HepG2 (cell line): Measurements from ENCODE around the gene TARS3. TPM values are rescaled to one million over a fixed set of nuclear protein-coding genes. Genes with fewer than 3 reads are reported as not detected.
A peak's percentile ranks its signal among the peaks of the same experiment; 100 is the strongest.
"Not testable (repeated sequence)": the region's sequence is repeated elsewhere in the genome, so short reads cannot be mapped to it uniquely, and the experiment has no call there.

ENCODE experiments used
- ARID5B ChIP-seq: IDR thresholded peaks from 2 replicates; pipeline ENCODE4 v1.4.0; 2020; ENCODE audit warnings: mild to moderate bottlenecking, missing genetic modification reagents
- FOXK1 ChIP-seq: sonication (generic); formaldehyde crosslinking; IDR thresholded peaks from 2 replicates; pipeline ENCODE4 v1.4.0; 2020; ENCODE audit warnings: low read depth, missing genetic modification reagents, borderline replicate concordance
- GABPB1 ChIP-seq: IDR thresholded peaks from 2 replicates; pipeline ENCODE4 v1.6.1; 2016; ENCODE audit warnings: mild to moderate bottlenecking, missing genetic modification reagents, moderate library complexity, missing compliant biosample characterization
- KMT2A ChIP-seq: sonication (generic); formaldehyde crosslinking; IDR thresholded peaks from 2 replicates; pipeline ENCODE4 v1.4.0; 2020; ENCODE audit warnings: missing genetic modification reagents
- MTA1 ChIP-seq: sonication (generic); formaldehyde crosslinking; IDR thresholded peaks from 2 replicates; pipeline ENCODE4 v1.4.0; 2020; ENCODE audit warnings: missing genetic modification reagents, mild to moderate bottlenecking, borderline replicate concordance
- NR2F6 ChIP-seq, 2 experiments: IDR thresholded peaks; 2 replicates each; pipeline ENCODE4 v1.6.1; 2016; ENCODE audit warnings: antibody characterized with exemption in 1 of 2, mild to moderate bottlenecking in 1 of 2
- PAXIP1 ChIP-seq: sonication (generic); formaldehyde crosslinking; conservative IDR thresholded peaks from 2 replicates; pipeline ENCODE4 v1.4.0; 2020; ENCODE audit warnings: mild to moderate bottlenecking, missing genetic modification reagents, moderate library complexity
- SP1 ChIP-seq, 2 experiments: fragments of 450-650 bp in 1 of 2; sonication (generic) in 1 of 2; formaldehyde crosslinking in 1 of 2; IDR thresholded peaks; 2 replicates each; pipeline versions ENCODE4 v1.4.0 to v1.6.1; 2016 to 2020; ENCODE audit warnings: missing genetic modification reagents in 1 of 2
- ZHX1 ChIP-seq: sonication (generic); formaldehyde crosslinking; IDR thresholded peaks from 2 replicates; pipeline ENCODE4 v1.8.1; 2022; ENCODE audit warnings: low read depth, mild to moderate bottlenecking, missing genetic modification reagents
- ZNF281 ChIP-seq: sonication (generic); formaldehyde crosslinking; IDR thresholded peaks from 2 replicates; pipeline ENCODE4 v1.4.0; 2020; ENCODE audit warnings: missing genetic modification reagents, borderline replicate concordance
- ZNF292 ChIP-seq: sonication (generic); formaldehyde crosslinking; IDR thresholded peaks from 2 replicates; pipeline ENCODE4 v1.8.1; 2022; ENCODE audit warnings: mild to moderate bottlenecking, low read depth, missing genetic modification reagents, borderline replicate concordance
- polyA plus RNA-seq, 8 experiments: library from polyadenylated mRNA; depleted of rRNA in 3 of 8; stranded (reverse) in 7 of 8; unstranded in 1 of 8; fragments of >200 nt; fragmentation: Illumina TruSeq in 4 of 8; extraction: Trizol in 4 of 8; gene quantifications; 2 replicates each; pipeline versions ENCODE4 v1.2.1 to v1.2.3, GENCODE V29; 2011 to 2016; ENCODE audit warnings: low read depth in 4 of 8, missing spikeins in 1 of 8, mixed read lengths in 1 of 8; ENCODE audit not compliant: insufficient read depth in 1 of 8
- total RNA-seq, 5 experiments: library from RNA; depleted of rRNA; stranded (reverse); fragments of >200 nt; fragmentation: Illumina TruSeq; extraction: Trizol; gene quantifications; 2 replicates each; pipeline ENCODE4 v1.2.3, GENCODE V29; 2016; ENCODE audit warnings: low read depth in 1 of 5

Gene TARS3
- total and polyA plus RNA-seq, 2 of the 13 experiments (the other 11 are each of a cell fraction or from before 2014, with no cell fraction given): 4.1 to 11.7 TPM

GRCh38 chr15:101626729-101627128, 97.5 kb downstream of the TARS3 start (continued):
- TF ChIP-seq FOXK1 (CRISPR knock-in tag): 0 out of 2 replicates have a peak, but pooled peaks have one; percentile 15
- peak; percentile 63 for TF ChIP-seq PAXIP1 (CRISPR knock-in tag)
- TF ChIP-seq ZNF292: peak; percentile 53; the same call in 1 of the 2 replicates
- not testable (repeated sequence) for TF ChIP-seq NR2F6, SP1 (IDR thresholded peaks at IDR 0.05)
- TF ChIP-seq NR2F6 (CRISPR knock-in tag; IDR thresholded peaks at IDR 0.05): peak; percentile 44
- peak; percentile 95 for TF ChIP-seq ZNF281
- 0 out of 2 replicates have a peak, but pooled peaks have one; percentile 29 for TF ChIP-seq ZHX1 (CRISPR knock-in tag)
- peak; percentile 50; the same call in 1 of the 2 replicates for TF ChIP-seq ARID5B (CRISPR knock-in tag)
- 0 out of 2 replicates have a peak, but pooled peaks have one; percentile 14 for TF ChIP-seq GABPB1 (CRISPR knock-in tag)
- TF ChIP-seq SP1 (CRISPR knock-in tag; IDR thresholded peaks at IDR 0.05): 0 out of 2 replicates have a peak, but pooled peaks have one; percentile 31
- TF ChIP-seq KMT2A (CRISPR knock-in tag): 0 out of 2 replicates have a peak, but pooled peaks have one; percentile 46
- peak; percentile 50; the same call in 1 of the 2 replicates for TF ChIP-seq MTA1 (CRISPR knock-in tag)
